GM21515 (cell line): Measurements from ENCODE around the gene OVOL2.
"Not testable (repeated sequence)": the region's sequence is repeated elsewhere in the genome, so short reads cannot be mapped to it uniquely, and the experiment has no call there.

Experiments used
- ATAC-seq: cut with Tn5 transposase; IDR thresholded peaks from one replicate; pipeline ENCODE4 v1.9.1; 2021; ENCODE audit not compliant: unreplicated experiment

Gene OVOL2

GRCh38 chr20:18057101-18057993, at the start of gene OVOL2:
Gene OVOL2, minus strand, starts transcription at chr20:18057916. Its CDS starts 282 bp downstream, at chr20:18057634.
- no peak for ATAC-seq

- no peak for ATAC-seq
Measured at GRCh38 chr20:18103497-18103896, 45.8 kb upstream of the OVOL2 start.

GRCh38 chr20:18101125-18101810, 43.6 kb upstream of the OVOL2 start:
- ATAC-seq = no peak

- not testable (repeated sequence) for ATAC-seq
Measured at GRCh38 chr20:18100569-18100968, 42.9 kb upstream of the OVOL2 start.

GRCh38 chr20:18094191-18094590, 36.5 kb upstream of the OVOL2 start:
- no peak for ATAC-seq

- no peak for ATAC-seq
Measured at GRCh38 chr20:18093388-18093787, 35.7 kb upstream of the OVOL2 start.

- no peak for ATAC-seq
Measured at GRCh38 chr20:18092890-18093289, 35.2 kb upstream of the OVOL2 start.

GRCh38 chr20:18091623-18092022, 33.9 kb upstream of the OVOL2 start:
- ATAC-seq = no peak

- no peak for ATAC-seq
Measured at GRCh38 chr20:18090477-18090876, 32.8 kb upstream of the OVOL2 start.

- no peak for ATAC-seq
Measured at GRCh38 chr20:18090044-18090443, 32.3 kb upstream of the OVOL2 start.

GRCh38 chr20:18088841-18089240, 31.1 kb upstream of the OVOL2 start:
- ATAC-seq = not testable (repeated sequence)

GRCh38 chr20:18088298-18088697, 30.6 kb upstream of the OVOL2 start:
- ATAC-seq = not testable (repeated sequence)

- no peak for ATAC-seq
Measured at GRCh38 chr20:18087054-18087453, 29.3 kb upstream of the OVOL2 start.

GRCh38 chr20:18080836-18081235, 23.1 kb upstream of the OVOL2 start:
- ATAC-seq = not testable (repeated sequence)

GRCh38 chr20:18079756-18080353, 22.1 kb upstream of the OVOL2 start:
- ATAC-seq = no peak

GRCh38 chr20:18077157-18077556, 19.4 kb upstream of the OVOL2 start:
- no peak for ATAC-seq

GRCh38 chr20:18072532-18072931, 14.8 kb upstream of the OVOL2 start:
- no peak for ATAC-seq

GRCh38 chr20:18066421-18067333, 9.0 kb upstream of the OVOL2 start:
- no peak for ATAC-seq

- ATAC-seq = no peak
Measured at GRCh38 chr20:18063676-18064075, 6.0 kb upstream of the OVOL2 start.

GRCh38 chr20:18059603-18060002, 1.9 kb upstream of the OVOL2 start:
- no peak for ATAC-seq
